HepG2 (cell line): ENCODE results near the gene TIA1. TPM values are rescaled to one million over a fixed set of nuclear protein-coding genes. Genes with fewer than 3 reads are reported as not detected.

Experiments used
- ATAC-seq: fragments of 200-7000 bp; cut with Tn5 transposase; 3 replicates; pipeline ENCODE4 v1.9.1; 2020; ENCODE audit warnings: mild to moderate bottlenecking, moderate library complexity
- BruUV-seq: library from RNA; stranded (reverse); fragments of 400-500 nt; replicated peaks from 2 replicates; lab custom pipeline; 2021; lab: Mats Ljungman, UMichigan
- CTCF ChIA-PET: fragments of 300-600 bp; formaldehyde crosslinking; extraction: SDS; loops from one replicate; lab custom pipeline; 2021; ENCODE audit warnings: low total read pairs, inconsistent platforms, low intra/inter-chr PET ratio; lab: Yijun Ruan, JAX
- POLR2A ChIA-PET: fragments of 350-600 bp; sonication (Branson Sonifier 250); formaldehyde crosslinking; loops from one replicate; lab custom pipeline; 2020; ENCODE audit warnings: antibody characterized with exemption, inconsistent platforms; lab: Yijun Ruan, JAX
- DNase-seq: peaks from one replicate; pipeline ENCODE4 v3.0.0-alpha.2; 2015; ENCODE audit warnings: low spot score
- FAIRE-seq: peaks from 3 replicates; lab custom pipeline; 2011; peaks lifted over from hg19 to GRCh38; lab: Jason Lieb, UNC
- H2AFZ ChIP-seq: one replicate; pipeline ENCODE4 v1.6.1; 2011; ENCODE audit warnings: low read length, inconsistent platforms
- H3K27ac ChIP-seq: fragments of 300-600 bp; 3 replicates; pipeline ENCODE4 v1.8.0; 2011; ENCODE audit warnings: mixed run types, mild to moderate bottlenecking, mixed read lengths, low read length, inconsistent platforms; ENCODE audit not compliant: insufficient read depth; ENCODE audit errors: extremely low read length
- H3K27me3 ChIP-seq, 2 experiments: fragments of 200-600 bp in 1 of 2; 2 replicates in 1 of 2; 3 replicates in 1 of 2; pipeline versions ENCODE4 v1.6.0 to v1.8.0; 2011; ENCODE audit warnings: low read length in 2 of 2, mild to moderate bottlenecking in 2 of 2, moderate library complexity in 2 of 2, inconsistent platforms in 1 of 2; ENCODE audit not compliant: insufficient read depth in 2 of 2, control insufficient read depth in 1 of 2
- H3K36me3 ChIP-seq, 2 experiments: fragments of 200-600 bp in 1 of 2; replicated peaks in 1 of 2; 2 replicates in 1 of 2; 3 replicates in 1 of 2; pipeline versions ENCODE4 v1.5.1 to v1.8.0; 2011; ENCODE audit warnings: low read length in 2 of 2, inconsistent platforms in 1 of 2; ENCODE audit not compliant: insufficient read depth in 2 of 2, control insufficient read depth in 1 of 2
- H3K4me1 ChIP-seq: 2 replicates; pipeline ENCODE4 v1.5.1; 2012; ENCODE audit warnings: low read length, inconsistent platforms; ENCODE audit not compliant: insufficient read depth
- H3K4me2 ChIP-seq: 2 replicates; pipeline ENCODE4 v1.6.0; 2011; ENCODE audit warnings: low read depth, low read length, inconsistent platforms
- H3K4me3 ChIP-seq, 3 experiments: fragments of 200-600 bp in 1 of 3; sonication (generic), shearing (Covaris generic) in 1 of 3; replicated peaks in 1 of 3; 2 replicates each; pipeline ENCODE4 v1.5.1; 2011 to 2016; ENCODE audit warnings: low read length in 3 of 3, inconsistent platforms in 2 of 3, low read depth in 2 of 3, mild to moderate bottlenecking in 2 of 3, control low read depth in 1 of 3, mixed read lengths in 1 of 3; ENCODE audit not compliant: insufficient read depth in 1 of 3
- H3K79me2 ChIP-seq: one replicate; pipeline ENCODE4 v1.6.1; 2011; ENCODE audit warnings: low read length, inconsistent platforms; ENCODE audit not compliant: insufficient read depth
- H3K9ac ChIP-seq: 2 replicates; pipeline ENCODE4 v1.6.0; 2011; ENCODE audit warnings: mild to moderate bottlenecking, low read depth, low read length, inconsistent platforms; ENCODE audit not compliant: insufficient read depth
- H3K9me3 ChIP-seq: 2 replicates; pipeline ENCODE4 v1.5.1; 2012; ENCODE audit warnings: mild to moderate bottlenecking, low read length
- H4K20me1 ChIP-seq: 2 replicates; pipeline ENCODE4 v1.6.0; 2011; ENCODE audit warnings: inconsistent platforms, mild to moderate bottlenecking, low read length, moderate library complexity; ENCODE audit not compliant: insufficient read depth
- JARID2 ChIP-seq: sonication (generic); formaldehyde crosslinking; IDR thresholded peaks from 2 replicates; pipeline ENCODE4 v1.8.1; 2023; ENCODE audit warnings: missing genetic modification reagents, inconsistent platforms; ENCODE audit not compliant: insufficient replicate concordance
- MAFF ChIP-seq: IDR thresholded peaks from 2 replicates; pipeline ENCODE4 v1.6.1; 2011; ENCODE audit warnings: low read depth, low read length, improper control_type of control experiment
- MAFK ChIP-seq, 2 experiments: IDR thresholded peaks in 1 of 2; conservative IDR thresholded peaks in 1 of 2; 2 replicates each; pipeline ENCODE4 v1.6.1; 2011; ENCODE audit warnings: improper control_type of control experiment in 2 of 2, low read length in 2 of 2
- RBM22 ChIP-seq: fragments of 200-400 bp; formaldehyde crosslinking; optimal IDR thresholded peaks from 2 replicates; pipeline ENCODE3; 2017; ENCODE audit warnings: mild to moderate bottlenecking, low read length, moderate library complexity
- SNAI1 ChIP-seq: sonication (generic); formaldehyde crosslinking; IDR thresholded peaks from 2 replicates; pipeline ENCODE4 v1.5.0; 2020; ENCODE audit warnings: mild to moderate bottlenecking, missing genetic modification reagents, borderline replicate concordance
- ZNF20 ChIP-seq: sonication (generic); formaldehyde crosslinking; IDR thresholded peaks from 2 replicates; pipeline ENCODE4 v1.4.0; 2020; ENCODE audit warnings: mild to moderate bottlenecking, moderate library complexity, missing genetic modification reagents
- ZNF230 ChIP-seq: sonication (generic); formaldehyde crosslinking; IDR thresholded peaks from 2 replicates; pipeline ENCODE4 v1.4.0; 2020; ENCODE audit warnings: mild to moderate bottlenecking, missing genetic modification reagents
- WGBS: methylation state at CpG from one replicate; pipeline ENCODE4 v1.1.6; 2017; ENCODE audit warnings: low lambda C conversion rate; 5-methylcytosine and 5-hydroxymethylcytosine counted together
- in situ Hi-C: cut with HindIII; loops from 2 replicates; pipeline ENCODE4 v1.10.0; 2017; ENCODE audit warnings: low pct_unique_long_range_greater_than_20kb; ENCODE audit not compliant: extremely low pct_ligation_motif_present
- intact Hi-C: fragments of 100-400 bp; cut with micrococcal nuclease; formaldehyde crosslinking; loops from one replicate; pipeline ENCODE4 v1.10.0; 2022; ENCODE audit not compliant: unreplicated experiment
- polyA plus RNA-seq, 8 experiments: library from polyadenylated mRNA; depleted of rRNA in 3 of 8; stranded (reverse) in 7 of 8; unstranded in 1 of 8; fragments of >200 nt; fragmentation: Illumina TruSeq in 4 of 8; extraction: Trizol in 4 of 8; gene quantifications; 2 replicates each; pipeline versions ENCODE4 v1.2.1 to v1.2.3, GENCODE V29; 2011 to 2016; ENCODE audit warnings: low read depth in 4 of 8, missing spikeins in 1 of 8, mixed read lengths in 1 of 8; ENCODE audit not compliant: insufficient read depth in 1 of 8
- total RNA-seq, 5 experiments: library from RNA; depleted of rRNA; stranded (reverse); fragments of >200 nt; fragmentation: Illumina TruSeq; extraction: Trizol; gene quantifications; 2 replicates each; pipeline ENCODE4 v1.2.3, GENCODE V29; 2016; ENCODE audit warnings: low read depth in 1 of 5
- TF ChIP-seq, protein P1 (sequence below): sonication (generic); formaldehyde crosslinking; IDR thresholded peaks from 2 replicates; pipeline ENCODE4 v1.4.0; 2020; ENCODE audit warnings: mild to moderate bottlenecking, missing genetic modification reagents
- TF ChIP-seq, protein P2 (sequence below): sonication (generic); formaldehyde crosslinking; IDR thresholded peaks from 2 replicates; pipeline ENCODE4 v1.4.0; 2020; ENCODE audit warnings: missing genetic modification reagents
- TF ChIP-seq, protein P3 (sequence below): sonication (generic); formaldehyde crosslinking; IDR thresholded peaks from 2 replicates; pipeline ENCODE4 v1.5.1; 2020; ENCODE audit warnings: missing genetic modification reagents, mild to moderate bottlenecking, borderline replicate concordance

Gene TIA1
- total and polyA plus RNA-seq, 2 of the 13 experiments (the other 11 are each of a cell fraction or from before 2014, with no cell fraction given), result 209 to 319 TPM

DNA sequence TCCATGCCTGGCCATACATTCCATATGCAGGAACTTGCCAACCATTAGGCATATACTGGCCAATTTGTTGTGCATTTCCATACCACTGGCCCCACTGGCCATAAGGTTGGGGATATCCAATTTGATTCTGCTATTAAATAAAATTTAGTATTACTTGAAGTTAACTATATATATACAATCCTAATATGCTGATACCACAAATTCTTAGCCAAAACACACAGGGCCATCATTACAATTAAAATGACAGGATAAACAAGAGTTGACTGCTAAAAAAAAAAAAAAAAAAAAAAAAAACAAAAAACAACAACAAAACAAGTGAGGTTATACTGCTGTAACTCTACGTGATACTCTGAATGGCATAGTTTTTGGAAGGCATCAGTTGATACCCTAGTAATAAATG lies 34.1 kb downstream of the TIA1 start:
- Histone ChIP-seq H3K4me2 (no peak overlapping the region), H3K4me1 (no peaks in the 10 kb centered on the region), H3K4me3 (no peak overlapping the region), H3K36me3 (peaks cover 19 to 70% of the 10 kb centered on the region in 2 experiments), H3K9ac (no peak overlapping the region), H3K79me2 (no peaks in the 10 kb centered on the region), H2AFZ (no peak overlapping the region), H4K20me1 (no peaks in the 10 kb centered on the region), H3K27ac (no peak overlapping the region), H3K9me3 (no peaks in the 10 kb centered on the region), H3K27me3 (no peaks in the 10 kb centered on the region)
- CTCF ChIA-PET, result no interaction called here
- 98% methylated on average over 1 of the region's 1 CpG for WGBS
- FAIRE-seq (no peak), ATAC-seq (no peak), DNase-seq (no peak)
- POLR2A ChIA-PET, result no interaction called here
- in situ Hi-C loops, result no loop called here
- TF ChIP-seq, protein P1, sequence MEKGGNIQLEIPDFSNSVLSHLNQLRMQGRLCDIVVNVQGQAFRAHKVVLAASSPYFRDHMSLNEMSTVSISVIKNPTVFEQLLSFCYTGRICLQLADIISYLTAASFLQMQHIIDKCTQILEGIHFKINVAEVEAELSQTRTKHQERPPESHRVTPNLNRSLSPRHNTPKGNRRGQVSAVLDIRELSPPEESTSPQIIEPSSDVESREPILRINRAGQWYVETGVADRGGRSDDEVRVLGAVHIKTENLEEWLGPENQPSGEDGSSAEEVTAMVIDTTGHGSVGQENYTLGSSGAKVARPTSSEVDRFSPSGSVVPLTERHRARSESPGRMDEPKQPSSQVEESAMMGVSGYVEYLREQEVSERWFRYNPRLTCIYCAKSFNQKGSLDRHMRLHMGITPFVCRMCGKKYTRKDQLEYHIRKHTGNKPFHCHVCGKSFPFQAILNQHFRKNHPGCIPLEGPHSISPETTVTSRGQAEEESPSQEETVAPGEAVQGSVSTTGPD (CRISPR knock-in tag), result no peak
- TF ChIP-seq RBM22 (peak; percentile 23), ZNF230 (CRISPR knock-in tag) (no peak), JARID2 (CRISPR knock-in tag) (no peak), ZNF20 (CRISPR knock-in tag) (no peak), SNAI1 (CRISPR knock-in tag) (no peak), MAFK (conservative IDR thresholded peaks at IDR 0.05 in 1 of 2, IDR thresholded peaks at IDR 0.05 in 1 of 2; ENCODE audit: low read length in 2 of 2) (peak; percentile 70 to 78), MAFF (peak; percentile 52; the same call in 1 of the 2 replicates)
- TF ChIP-seq, protein P2, sequence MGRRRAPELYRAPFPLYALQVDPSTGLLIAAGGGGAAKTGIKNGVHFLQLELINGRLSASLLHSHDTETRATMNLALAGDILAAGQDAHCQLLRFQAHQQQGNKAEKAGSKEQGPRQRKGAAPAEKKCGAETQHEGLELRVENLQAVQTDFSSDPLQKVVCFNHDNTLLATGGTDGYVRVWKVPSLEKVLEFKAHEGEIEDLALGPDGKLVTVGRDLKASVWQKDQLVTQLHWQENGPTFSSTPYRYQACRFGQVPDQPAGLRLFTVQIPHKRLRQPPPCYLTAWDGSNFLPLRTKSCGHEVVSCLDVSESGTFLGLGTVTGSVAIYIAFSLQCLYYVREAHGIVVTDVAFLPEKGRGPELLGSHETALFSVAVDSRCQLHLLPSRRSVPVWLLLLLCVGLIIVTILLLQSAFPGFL (CRISPR knock-in tag), result no peak
- TF ChIP-seq, protein P3, sequence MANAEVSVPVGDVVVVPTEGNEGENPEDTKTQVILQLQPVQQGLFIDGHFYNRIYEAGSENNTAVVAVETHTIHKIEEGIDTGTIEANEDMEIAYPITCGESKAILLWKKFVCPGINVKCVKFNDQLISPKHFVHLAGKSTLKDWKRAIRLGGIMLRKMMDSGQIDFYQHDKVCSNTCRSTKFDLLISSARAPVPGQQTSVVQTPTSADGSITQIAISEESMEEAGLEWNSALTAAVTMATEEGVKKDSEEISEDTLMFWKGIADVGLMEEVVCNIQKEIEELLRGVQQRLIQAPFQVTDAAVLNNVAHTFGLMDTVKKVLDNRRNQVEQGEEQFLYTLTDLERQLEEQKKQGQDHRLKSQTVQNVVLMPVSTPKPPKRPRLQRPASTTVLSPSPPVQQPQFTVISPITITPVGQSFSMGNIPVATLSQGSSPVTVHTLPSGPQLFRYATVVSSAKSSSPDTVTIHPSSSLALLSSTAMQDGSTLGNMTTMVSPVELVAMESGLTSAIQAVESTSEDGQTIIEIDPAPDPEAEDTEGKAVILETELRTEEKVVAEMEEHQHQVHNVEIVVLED (CRISPR knock-in tag), result no peak
- intact Hi-C loops, result no loop called here
- no TSS peak for BruUV-seq
